GM21619 (cell line): ENCODE data around the gene GFOD1.

Experiments
- ATAC-seq: cut with Tn5 transposase; IDR thresholded peaks from one replicate; pipeline ENCODE4 v1.9.1; 2021; ENCODE audit not compliant: unreplicated experiment

GFOD1 gene, protein sequence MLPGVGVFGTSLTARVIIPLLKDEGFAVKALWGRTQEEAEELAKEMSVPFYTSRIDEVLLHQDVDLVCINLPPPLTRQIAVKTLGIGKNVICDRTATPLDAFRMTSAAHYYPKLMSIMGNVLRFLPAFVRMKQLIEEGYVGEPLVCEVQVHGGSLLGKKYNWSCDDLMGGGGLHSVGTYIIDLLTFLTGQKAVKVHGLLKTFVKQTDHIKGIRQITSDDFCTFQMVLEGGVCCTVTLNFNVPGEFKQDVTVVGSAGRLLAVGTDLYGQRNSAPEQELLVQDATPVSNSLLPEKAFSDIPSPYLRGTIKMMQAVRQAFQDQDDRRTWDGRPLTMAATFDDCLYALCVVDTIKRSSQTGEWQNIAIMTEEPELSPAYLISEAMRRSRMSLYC

GRCh38 chr6:13487122-13488014 lies at the start of gene GFOD1:
Gene GFOD1 (minus strand): TSS chr6:13487600. CDS start chr6:13486890, 710 bp downstream.
- peak; percentile 64 for ATAC-seq

GRCh38 chr6:13536796-13537526 lies 49.6 kb upstream of the GFOD1 start:
- ATAC-seq, result no peak

GRCh38 chr6:13535306-13535705 lies 47.9 kb upstream of the GFOD1 start:
- ATAC-seq, result no peak

GRCh38 chr6:13534536-13534935 lies 47.1 kb upstream of the GFOD1 start:
- ATAC-seq, result no peak

DNA sequence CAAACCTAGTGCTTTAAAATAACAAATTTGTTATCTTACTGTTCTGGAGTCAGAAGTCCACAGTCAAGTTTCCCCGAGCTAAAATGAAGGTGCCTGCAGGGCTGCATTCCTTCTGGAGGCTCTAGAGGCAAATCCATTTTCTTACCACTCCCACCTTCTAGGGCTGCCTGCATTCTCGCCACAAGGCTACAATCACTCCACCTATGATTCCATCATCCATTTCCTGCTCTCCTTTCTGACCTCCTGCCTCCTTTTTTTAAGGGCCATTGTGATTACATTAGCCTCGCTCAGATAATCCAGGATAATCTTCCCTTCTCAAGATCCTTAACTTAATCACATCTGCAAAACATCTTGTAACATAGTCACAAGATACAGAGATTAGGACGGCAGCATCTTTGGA lies 44.6 kb upstream of the GFOD1 start:
- no peak for ATAC-seq

DNA sequence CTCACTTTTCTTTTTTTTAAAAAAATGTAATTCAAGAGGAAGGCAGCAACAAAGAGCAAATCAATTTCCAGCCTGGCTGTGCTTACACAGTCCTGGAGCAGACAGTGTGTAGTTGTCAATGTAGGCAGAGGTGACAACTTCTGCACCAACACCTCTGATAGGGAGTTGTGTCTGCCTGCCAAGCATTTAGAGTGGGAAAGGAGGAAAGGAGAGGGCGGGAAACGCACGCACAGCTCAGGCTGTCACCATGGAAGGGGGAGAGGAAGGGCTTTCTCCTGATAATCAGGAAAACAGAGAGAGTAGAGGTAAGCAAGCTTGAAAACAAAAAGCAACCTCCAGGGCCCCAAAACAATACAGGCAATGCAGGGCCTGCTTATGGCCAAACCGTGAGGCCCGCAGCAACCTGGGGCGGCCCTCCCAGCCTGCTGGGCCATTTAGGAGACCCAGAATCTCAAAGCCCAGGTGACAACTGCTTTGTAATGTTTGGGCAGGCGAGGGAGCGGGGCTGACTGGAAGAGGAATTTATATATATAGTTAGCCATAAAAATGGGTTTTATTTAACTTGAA lies 41.5 kb upstream of the GFOD1 start:
- no peak for ATAC-seq

- ATAC-seq, result no peak
These were observed 40.8 kb upstream of the GFOD1 start for GRCh38 chr6:13528232-13528631.

DNA sequence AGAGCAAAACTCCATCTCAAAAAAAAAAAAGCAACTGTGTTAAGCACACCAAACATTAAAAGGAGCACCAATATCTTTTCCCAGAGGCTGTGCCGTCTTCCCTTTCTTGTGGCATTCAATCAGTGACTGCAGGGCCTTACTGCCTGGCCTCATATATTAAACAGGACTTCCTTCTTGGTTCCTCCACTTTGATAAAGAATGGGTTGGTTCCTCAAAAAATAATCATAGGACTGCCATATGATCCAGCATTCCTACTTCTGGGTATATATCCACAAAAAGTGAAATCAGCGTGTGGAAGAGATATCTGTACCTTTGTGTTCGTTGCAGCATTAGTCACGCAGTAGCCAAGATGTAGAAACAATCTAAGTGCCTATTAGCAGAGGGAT lies 40.3 kb upstream of the GFOD1 start:
- ATAC-seq, result no peak

DNA sequence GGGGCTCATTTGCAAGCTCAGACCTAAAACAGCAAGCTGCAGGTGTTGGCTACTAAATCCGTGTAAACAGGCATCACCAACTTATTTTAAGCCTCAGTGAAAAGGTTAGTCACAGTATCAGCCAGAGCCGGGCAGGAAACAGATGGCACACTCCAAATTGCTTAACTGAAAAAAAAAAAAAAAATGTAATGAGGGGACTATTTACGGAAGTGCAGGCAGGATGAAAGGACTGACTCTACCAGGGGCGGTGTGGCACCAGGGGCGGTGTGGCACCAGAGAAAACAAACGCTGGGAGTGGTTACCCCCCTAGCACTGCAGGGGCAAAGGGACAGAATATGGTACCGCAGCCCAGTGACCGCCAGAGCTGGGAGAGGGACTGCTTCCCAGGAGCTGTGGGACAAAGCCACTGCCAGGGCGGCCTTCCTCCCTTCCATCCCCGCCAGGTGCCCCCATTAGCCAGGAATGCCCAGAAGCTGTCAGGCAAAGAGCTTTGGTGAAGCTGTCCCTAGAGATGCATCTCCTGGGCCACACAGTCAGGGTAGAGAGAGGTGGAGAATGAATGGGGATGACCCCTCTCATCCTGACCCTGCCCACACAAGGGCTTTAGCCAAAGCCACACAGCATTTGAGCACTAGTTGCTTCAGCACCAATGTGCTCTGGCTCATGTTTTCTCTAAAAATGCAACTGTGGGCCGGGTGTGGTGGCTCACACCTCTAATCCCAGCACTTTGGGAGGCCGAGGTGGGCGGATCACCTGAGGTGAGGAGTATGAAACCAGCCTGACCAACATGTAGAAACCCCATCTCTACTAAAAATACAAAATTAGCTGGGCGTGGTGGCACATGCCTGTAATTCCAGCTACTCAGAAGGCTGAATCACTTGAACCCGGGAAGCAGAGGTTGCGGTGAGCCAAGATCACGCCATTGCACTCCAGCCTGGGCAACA lies 39.6 kb upstream of the GFOD1 start:
- peak; percentile 80 for ATAC-seq

DNA sequence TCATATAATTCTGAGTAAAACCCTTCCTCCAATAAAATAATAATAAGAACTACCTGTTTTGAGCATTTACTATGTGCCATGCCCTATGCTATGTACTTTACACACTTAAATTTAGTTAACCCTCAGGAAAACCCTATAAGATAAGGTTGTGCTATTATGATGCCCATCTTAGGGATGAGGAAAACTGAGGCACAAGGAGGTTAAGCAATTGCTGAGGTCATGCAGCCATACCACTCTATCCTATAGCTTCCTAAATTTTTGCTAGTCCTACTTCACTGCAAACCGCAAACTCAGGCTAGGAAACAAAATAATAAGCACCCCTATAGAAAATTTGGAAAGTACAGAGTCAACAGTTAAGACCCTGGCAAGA lies 38.9 kb upstream of the GFOD1 start:
- ATAC-seq, result no peak

- ATAC-seq, result no peak
These were observed 37.6 kb upstream of the GFOD1 start for GRCh38 chr6:13524801-13525508.

DNA sequence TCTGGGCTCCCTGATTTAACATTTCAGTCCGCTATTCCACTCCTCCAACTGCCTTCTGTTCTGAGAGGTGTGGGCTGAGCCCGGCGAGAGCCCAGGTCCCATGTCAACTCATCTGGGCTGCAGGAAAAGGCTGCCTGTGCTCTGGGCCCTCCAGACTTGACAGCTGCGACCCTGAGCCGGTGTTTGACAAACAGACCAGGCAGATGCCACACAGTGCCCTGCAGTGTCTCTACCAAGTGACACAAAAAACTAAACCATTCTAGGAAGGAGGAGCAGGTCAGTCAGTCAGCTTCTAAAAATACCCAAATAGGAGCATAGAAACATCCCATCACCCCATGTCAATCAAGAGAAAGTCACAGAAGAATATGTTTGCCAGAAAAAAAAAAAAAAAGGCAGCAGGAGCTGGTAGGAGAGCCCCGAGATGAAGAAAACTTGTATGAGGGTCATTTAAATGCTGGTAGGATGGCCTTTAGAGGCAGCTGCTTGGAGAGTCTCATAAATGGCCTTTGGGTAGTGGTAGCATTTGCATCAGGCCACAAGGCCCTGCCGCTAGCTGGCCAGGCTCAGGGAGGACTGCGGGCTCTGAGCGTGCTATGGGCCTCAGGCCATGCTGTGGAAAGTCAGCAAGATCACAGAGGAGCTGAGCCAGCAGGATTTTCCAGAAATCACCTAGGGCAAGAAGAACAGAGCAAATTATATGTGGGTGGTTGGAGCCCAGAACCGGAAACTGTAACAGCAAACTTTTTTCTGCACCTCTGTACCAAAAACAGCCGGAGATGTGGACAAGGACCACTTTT lies 36.6 kb upstream of the GFOD1 start:
- no peak for ATAC-seq

- ATAC-seq, result no peak
These were observed 35.3 kb upstream of the GFOD1 start for GRCh38 chr6:13522656-13523055.

GRCh38 chr6:13519839-13520238 lies 32.4 kb upstream of the GFOD1 start:
- ATAC-seq, result no peak

DNA sequence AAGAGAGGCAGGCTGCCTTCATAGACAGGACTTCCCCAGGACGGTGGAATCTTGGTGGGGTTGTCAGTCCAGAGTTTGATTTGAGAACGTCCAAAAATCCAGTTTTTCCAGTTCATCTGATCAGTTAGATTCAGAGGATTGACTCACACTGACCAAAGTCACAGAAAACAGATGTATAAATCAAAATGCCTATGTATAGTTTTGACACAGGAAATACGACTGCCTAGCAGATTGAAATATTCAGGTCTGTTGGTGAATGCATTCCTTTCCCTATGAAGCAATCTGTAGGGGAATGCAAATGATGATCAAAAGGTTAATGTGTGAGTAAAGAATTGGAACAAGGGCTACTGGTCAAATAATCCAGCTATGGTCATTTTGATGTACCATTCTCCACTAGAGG lies 29.7 kb upstream of the GFOD1 start:
- no peak for ATAC-seq

DNA sequence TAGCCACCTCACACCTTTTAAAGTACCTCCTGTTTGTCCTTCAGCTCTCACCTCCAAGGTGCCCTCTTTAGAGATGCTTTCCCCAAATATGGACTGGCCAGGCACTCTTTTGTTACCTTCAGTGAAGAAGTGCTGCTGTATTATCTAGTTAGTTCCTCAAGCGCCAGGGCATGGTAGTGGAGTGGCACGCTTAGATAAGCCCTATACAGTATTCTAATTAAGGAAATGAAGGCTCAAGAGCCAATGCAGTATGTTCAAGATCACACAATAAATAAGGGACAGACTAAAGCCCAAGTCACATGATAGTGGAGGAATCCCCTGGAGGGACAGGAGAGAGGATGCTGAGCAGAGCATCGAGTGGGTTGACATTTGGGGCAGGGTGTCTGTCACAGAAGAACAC lies 28.5 kb upstream of the GFOD1 start:
- no peak for ATAC-seq

DNA sequence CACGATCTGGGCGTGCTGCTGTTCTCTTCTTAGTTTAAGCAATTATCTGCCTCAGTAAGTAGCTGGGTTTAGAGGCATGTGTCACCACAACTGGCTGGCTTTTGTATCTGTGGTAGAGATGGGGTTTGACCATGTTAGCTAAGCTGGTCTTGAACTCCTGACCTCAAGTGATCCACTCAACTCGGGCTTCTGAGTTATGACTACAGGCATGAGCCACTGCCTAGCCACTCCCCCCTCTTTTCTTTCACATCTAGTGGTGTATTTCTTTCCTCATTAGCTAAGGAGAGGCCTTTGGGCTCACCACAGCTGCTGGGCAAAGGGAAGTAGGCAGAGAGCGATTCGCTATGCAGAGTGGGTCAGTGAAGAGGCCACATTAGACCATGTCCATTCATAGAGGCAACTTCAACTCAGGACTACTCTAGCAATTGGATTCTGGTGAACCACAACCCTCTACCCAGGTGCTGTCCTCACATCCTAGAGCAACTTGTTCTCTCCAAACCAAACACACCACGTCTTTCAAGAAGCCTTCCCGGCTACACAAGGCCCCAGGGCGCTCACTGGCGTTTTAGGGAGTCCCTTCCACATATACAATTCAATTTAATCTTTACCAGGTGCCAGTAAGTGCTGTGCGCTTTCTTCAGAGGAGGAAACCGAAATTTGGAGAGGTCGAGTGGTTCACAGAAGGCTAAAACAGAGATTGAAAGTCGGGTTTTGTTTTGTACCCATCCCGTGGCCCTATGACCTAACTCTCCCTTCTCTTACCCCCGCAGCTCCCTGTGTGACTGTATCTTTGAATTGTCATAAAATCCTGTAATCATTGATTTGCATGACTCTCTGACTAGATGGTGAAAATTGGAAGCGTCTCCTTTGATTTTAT lies 26.5 kb upstream of the GFOD1 start:
- no peak for ATAC-seq

DNA sequence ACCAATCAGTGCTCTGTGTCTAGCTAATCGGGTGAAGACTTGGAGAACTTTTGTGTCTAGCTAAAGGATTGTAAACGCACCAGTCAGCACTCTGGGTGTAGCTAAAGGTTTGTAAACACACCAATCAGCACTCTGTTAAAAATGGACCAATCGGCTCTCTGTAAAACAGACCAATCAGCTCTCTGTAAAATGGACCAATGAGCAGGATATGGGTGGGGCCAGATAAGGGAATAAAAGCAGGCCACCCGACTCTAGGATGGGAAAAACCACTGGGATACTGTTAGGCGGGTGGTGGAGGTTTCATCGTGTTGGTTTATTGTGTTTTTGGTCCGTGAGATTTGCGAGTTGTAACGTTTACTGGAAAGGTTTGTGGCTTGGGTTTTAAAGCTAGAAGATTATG lies 25.5 kb upstream of the GFOD1 start:
- ATAC-seq, result no peak
